ENCODE measurements around the gene CCDC188. TPM values are rescaled to one million over a fixed set of nuclear protein-coding genes. Genes with fewer than 3 reads are reported as not detected.

CCDC188 gene
- total and polyA plus RNA-seq, 4 donors = 0.63 to 4.0 (median 1.4) TPM

DNA sequence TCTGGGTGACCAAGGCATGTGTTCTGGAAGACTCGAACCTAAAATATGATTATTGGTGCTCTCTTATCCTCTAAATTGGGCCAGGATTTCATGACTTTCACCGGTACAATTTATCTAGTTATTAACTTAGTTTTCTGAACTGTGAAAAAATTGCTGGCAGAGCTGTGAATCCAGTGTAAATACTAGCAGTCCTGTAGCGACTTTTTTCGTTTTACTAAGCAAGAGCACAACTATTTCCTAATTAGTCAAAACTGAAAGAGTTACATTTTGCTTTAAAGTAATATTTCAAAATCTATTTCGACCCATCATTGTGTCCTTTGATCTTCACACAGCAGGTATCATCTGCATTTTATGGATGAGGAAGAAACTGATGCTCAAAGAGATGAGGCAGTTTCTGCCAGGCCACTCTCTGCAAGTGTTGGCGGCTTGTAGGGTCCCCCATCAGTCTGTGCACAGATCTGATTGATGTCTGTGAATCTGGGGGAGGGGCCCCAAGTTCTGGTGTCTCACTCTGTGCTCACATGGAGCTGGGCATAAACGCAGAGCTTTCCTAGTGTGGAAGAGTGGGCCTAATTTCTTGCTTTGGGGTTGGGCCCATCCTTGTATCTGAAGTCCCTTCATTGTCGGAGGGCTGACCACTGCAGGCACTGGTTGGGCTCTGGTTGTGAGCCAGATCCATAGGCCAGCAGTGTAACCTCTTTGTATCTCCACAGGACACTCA is 32.4 kb downstream of the CCDC188 start:
- no peak for DNase-seq
- TF ChIP-seq, protein P1, sequence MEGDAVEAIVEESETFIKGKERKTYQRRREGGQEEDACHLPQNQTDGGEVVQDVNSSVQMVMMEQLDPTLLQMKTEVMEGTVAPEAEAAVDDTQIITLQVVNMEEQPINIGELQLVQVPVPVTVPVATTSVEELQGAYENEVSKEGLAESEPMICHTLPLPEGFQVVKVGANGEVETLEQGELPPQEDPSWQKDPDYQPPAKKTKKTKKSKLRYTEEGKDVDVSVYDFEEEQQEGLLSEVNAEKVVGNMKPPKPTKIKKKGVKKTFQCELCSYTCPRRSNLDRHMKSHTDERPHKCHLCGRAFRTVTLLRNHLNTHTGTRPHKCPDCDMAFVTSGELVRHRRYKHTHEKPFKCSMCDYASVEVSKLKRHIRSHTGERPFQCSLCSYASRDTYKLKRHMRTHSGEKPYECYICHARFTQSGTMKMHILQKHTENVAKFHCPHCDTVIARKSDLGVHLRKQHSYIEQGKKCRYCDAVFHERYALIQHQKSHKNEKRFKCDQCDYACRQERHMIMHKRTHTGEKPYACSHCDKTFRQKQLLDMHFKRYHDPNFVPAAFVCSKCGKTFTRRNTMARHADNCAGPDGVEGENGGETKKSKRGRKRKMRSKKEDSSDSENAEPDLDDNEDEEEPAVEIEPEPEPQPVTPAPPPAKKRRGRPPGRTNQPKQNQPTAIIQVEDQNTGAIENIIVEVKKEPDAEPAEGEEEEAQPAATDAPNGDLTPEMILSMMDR (IDR thresholded peaks at IDR 0.05; ENCODE audit: control extremely low read depth, extremely low read depth) = no peak
- no peaks in the 10 kb centered on the region for H3K27me3 ChIP-seq (ENCODE audit: control insufficient read depth in 3 of 3, insufficient read depth in 3 of 3, low read length in 2 of 3)
- H3K27ac ChIP-seq (ENCODE audit: low read depth in 1 of 2, low read length in 1 of 2) = no peak overlapping the region
- H3K4me1 ChIP-seq (ENCODE audit: control insufficient read depth in 5 of 5, insufficient read depth in 5 of 5, low read length in 5 of 5) = peaks cover 3 to 24% (median 5%) of the 10 kb centered on the region in 5 donors
- no peak for ATAC-seq (ENCODE audit: insufficient read depth, low FRiP score)
- no peaks in the 10 kb centered on the region for H3K9me3 ChIP-seq (ENCODE audit: control insufficient read depth in 4 of 4, insufficient read depth in 3 of 4, low read length in 3 of 4)
- peak overlapping the region; percentile 63 to 68 for H3K9ac ChIP-seq (ENCODE audit: insufficient read depth in 1 of 2, low read length in 2 of 2)
- H3K4me3 ChIP-seq = peak overlapping the region; percentile 81
- H3K36me3 ChIP-seq (ENCODE audit: control insufficient read depth in 4 of 4, insufficient read depth in 4 of 4, low read length in 4 of 4) = peaks cover 2 to 33% (median 18%) of the 10 kb centered on the region in 4 donors
- 25 to 27% methylated on average over 8 of the region's 8 CpGs for WGBS, 2 donors

DNA sequence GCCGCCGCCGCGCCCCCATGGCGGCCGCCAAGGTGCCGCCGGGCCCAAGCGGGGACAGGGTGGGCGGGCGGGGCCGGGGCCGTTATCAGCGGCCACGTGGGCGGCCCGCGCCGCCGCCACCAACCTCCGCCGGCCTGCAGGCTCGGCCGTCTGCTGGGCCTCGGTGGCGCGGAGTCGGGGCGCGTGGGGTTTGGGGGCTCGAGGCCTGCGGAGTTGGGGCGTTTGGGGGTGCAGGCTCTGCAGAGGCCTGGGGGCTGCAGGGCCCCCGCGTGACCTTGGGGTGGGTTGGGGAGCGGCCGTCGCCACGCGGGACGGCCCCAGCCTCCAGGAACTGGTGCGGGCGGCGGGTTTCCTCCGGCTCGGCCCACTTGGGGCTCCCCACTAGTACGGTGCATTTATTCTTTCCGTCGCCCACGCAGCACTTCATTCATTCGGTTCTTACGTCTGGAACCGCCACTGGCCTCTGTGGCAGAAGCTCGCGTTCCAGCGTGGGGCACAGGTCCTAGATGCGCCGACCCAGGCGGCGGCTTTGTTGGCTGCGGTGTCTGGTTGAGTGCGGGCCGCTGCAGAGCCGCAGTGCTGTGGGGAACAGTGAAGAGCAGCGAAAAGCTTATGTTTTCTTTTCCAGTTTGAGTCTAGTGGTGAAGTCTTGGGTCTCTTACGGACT is 33.1 kb downstream of the CCDC188 start:
- Histone ChIP-seq H3K27ac (ENCODE audit: low read depth in 1 of 2, low read length in 1 of 2) (peak overlapping the region; percentile 42 to 52), H3K4me3 (peak overlapping the region; percentile 81), H3K9me3 (ENCODE audit: control insufficient read depth in 4 of 4, insufficient read depth in 3 of 4, low read length in 3 of 4) (no peaks in the 10 kb centered on the region), H3K9ac (ENCODE audit: insufficient read depth in 1 of 2, low read length in 2 of 2) (peak overlapping the region; percentile 63 to 68), H3K4me1 (ENCODE audit: control insufficient read depth in 5 of 5, insufficient read depth in 5 of 5, low read length in 5 of 5) (peaks cover 3 to 24% (median 5%) of the 10 kb centered on the region in 5 donors), H3K36me3 (ENCODE audit: control insufficient read depth in 4 of 4, insufficient read depth in 4 of 4, low read length in 4 of 4) (peaks cover 2 to 38% (median 18%) of the 10 kb centered on the region in 4 donors), H3K27me3 (ENCODE audit: control insufficient read depth in 3 of 3, insufficient read depth in 3 of 3, low read length in 2 of 3) (no peaks in the 10 kb centered on the region)
- TF ChIP-seq, protein P1 (IDR thresholded peaks at IDR 0.05; ENCODE audit: control extremely low read depth, extremely low read depth) = no peak
- 0 to 1% methylated on average over 26 to 66 of the region's 66 CpGs for WGBS, 2 donors
- peak in 1 of 3 donors; percentile 13 for DNase-seq
- no peak for ATAC-seq (ENCODE audit: insufficient read depth, low FRiP score)

DNA sequence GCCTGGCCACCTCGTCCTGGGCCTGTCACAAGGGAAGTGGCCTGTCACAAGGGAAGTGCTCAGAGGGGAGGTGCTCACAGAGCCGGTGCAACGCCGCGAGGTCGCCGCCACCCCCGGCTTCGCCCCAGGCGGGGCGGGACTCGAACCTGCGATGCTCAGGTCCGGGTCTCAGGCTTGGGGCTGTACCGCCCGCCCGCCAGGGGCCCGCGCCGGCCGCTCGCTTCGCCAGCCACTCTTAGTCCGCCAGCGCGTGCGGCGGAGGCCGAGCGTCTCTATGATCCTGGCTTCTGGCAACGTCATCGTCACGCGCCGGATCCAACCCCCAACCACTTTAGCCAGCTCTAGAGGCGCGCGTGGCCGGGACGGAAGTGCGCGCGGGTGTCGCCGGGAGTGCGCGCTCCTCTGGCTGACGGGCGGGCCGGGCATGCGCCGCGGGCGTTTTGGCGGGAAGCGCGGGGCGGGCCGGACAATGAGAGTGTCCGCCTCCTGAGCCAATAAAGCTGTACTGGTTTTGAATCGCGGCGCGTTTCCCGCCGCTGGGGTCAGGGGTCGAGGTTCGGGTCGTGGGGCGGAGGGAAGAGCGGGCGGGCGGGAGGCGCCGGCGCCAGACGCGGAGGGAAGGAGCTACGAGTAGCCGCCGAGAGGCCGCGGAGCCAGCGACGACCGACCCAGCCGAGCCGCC is 33.8 kb downstream of the CCDC188 start, which contains the start of gene TRMT2A:
Gene TRMT2A (minus strand): TSS at position 276 of the 682 bp plus-strand sequence. CDS start 320 bp downstream, outside the sequence.
- peak within 1 kb of the TSS; percentile 52 to 85 for H3K27ac ChIP-seq (ENCODE audit: low read depth in 1 of 2, low read length in 1 of 2)
- TF ChIP-seq, protein P1 (IDR thresholded peaks at IDR 0.05; ENCODE audit: control extremely low read depth, extremely low read depth) = no peak
- ATAC-seq (ENCODE audit: insufficient read depth, low FRiP score) (peak; percentile 92), DNase-seq (peak; percentile 99 to 100 (median 99))
- peak within 1 kb of the TSS; percentile 87 for H3K4me3 ChIP-seq
- peaks cover 2 to 40% (median 17%) of the 10 kb centered on the region in 4 donors for H3K36me3 ChIP-seq (ENCODE audit: control insufficient read depth in 4 of 4, insufficient read depth in 4 of 4, low read length in 4 of 4)
- H3K4me1 ChIP-seq (ENCODE audit: control insufficient read depth in 5 of 5, insufficient read depth in 5 of 5, low read length in 5 of 5) = peaks cover 3 to 24% (median 5%) of the 10 kb centered on the region in 5 donors
- H3K27me3 ChIP-seq (ENCODE audit: control insufficient read depth in 3 of 3, insufficient read depth in 3 of 3, low read length in 2 of 3) = no peaks in the 10 kb centered on the region
- WGBS, 2 donors = 0 to 1% methylated on average over 80 to 88 of the region's 88 CpGs
- no peaks in the 10 kb centered on the region for H3K9me3 ChIP-seq (ENCODE audit: control insufficient read depth in 4 of 4, insufficient read depth in 3 of 4, low read length in 3 of 4)
- peak within 1 kb of the TSS; percentile 67 to 68 for H3K9ac ChIP-seq (ENCODE audit: insufficient read depth in 1 of 2, low read length in 2 of 2)
